T-helper 2 cell treated with Interferon-gamma antibody and Interleukin-4, amounts not matched to agents 100 ng/mL and 5 ng/mL, for 36 hours (primary cell): Measurements from ENCODE around the gene FRK. TPM values are rescaled to one million over a fixed set of nuclear protein-coding genes. Genes with fewer than 3 reads are reported as not detected.
"Not testable (repeated sequence)": the region's sequence is repeated elsewhere in the genome, so short reads cannot be mapped to it uniquely, and the experiment has no call there.

ENCODE experiments used
- intact Hi-C: fragments of 100-400 bp; cut with micrococcal nuclease; formaldehyde crosslinking; loops from one replicate; pipeline ENCODE4 v1.15.1; 2023
- total RNA-seq: library from RNA; stranded (reverse); gene quantifications from 2 replicates; pipeline ENCODE4 v1.2.3, GENCODE V29; 2022

FRK gene
- total RNA-seq, 1 donor from 2014 or later, result 0.14 TPM

DNA sequence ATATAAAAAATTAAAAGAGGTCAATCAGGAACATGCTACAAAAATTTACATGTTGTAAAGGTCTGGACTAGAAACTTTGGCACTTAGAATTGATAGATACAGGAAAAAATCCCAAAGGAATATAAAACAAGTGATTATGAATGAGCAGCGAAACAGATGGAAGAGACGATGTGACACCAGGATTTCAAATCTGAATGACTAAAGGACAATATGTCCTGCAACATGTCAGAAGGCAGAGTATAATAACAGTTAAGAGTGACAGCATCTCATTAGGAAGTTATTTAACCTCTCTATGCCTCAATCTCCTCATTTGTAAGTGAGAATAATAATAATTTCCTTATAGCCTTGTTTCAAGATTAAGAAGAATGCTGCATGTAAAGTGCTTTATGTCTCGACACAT is 50.3 kb downstream of the FRK start:
- intact Hi-C loops, result loop anchor here (1.0 kb wide), 1 partner anchor 87 kb away; no protein-coding TSS in a partner anchor

DNA sequence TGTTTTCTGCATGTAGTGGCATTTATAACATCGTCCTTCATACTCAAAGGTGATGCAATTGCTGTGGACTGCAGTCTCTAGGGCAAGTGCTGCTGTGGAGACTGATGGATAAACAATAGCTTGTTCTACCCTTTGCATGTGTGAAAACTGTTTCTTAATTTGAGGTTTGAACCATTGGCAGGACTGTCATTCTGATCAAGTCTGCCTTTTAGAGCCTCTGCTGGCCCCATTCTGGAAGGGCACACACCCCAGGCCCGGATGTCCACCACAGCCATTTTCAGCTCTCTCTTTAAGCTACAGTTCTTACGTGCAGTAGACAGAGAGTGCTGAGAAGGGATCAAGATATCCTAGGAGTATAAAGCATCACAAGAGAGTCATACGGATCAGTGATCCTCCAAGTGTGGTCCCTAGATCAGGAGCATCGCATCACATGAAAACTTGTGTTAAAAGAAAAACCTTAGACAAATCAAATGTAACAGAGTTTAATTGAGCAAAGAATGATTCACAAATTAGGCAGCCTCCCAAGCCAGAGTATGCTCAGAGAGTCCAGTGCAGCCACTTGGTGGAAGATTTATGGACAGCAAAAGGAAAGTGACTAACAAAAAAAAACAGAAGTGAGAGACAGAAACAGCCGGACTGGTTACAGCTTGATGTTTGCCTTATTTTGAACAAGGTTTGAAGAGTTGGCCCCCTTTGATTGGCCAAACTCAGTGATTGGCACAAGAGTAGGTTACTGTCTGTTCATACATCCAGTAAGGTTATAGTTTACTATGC is 52.0 kb downstream of the FRK start:
- intact Hi-C loops, result no loop called here

DNA sequence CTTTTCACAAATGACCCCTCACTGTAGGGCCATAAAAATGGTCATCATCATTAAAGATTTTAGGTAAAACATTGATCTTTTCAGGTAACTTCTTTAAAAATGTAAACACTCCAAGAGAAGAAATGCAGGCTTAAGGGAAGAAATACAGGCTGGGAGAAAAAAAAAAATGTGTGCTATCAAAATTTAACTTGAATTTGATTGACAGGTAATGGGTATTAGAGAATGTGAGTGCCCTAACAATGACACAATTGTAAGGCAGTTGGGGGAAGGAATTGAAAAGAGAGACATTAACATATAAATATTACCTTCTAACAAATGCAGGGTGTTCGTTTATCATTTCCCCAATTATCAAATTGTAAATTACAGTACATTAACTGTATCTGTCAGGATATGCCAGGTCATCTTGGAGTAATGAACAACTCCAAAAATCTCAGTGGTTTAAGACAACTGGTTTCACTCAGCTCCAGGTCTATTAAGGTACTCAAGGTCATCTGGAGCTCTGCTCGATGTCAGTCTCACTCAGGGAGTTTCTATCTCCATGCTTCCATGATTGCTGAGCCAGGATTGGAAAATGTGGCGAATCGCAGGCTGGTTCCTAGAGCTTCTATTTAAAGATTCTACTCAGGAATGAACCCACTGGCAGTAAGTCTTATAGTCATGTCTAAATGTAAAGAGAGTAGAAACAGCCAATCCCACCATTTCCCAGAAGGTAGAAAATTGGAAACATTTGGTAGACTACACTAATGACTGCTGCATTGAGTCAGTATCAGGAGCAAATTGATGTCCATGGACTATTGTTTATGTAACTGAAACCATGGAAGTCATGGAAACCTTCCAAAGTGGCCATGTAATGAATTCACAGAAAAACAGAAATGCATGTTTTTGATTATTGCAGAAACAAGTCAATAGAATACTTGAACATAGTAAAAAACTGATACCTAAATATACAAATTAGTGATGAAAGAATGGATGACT is 55.6 kb downstream of the FRK start:
- intact Hi-C loops, result no loop called here

DNA sequence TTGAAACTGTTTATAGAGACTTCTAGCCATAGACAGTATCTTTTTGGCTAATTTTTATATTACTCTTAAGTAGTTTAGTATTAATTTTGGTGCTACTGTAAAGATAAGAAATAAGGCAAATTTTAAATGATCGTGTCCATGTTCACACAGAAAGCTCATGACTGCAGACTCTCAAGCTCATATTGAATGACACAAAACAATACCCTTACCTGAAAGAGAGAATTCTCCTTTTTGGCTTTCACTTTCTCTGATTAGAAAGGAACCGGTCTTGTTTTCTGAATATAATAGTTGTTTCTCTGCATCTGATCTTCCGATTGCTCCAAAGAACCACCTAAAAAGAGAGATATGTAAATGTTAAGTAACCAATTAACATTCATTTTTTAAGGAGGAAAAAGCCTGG is 57.0 kb downstream of the FRK start:
- intact Hi-C loops, result no loop called here

DNA sequence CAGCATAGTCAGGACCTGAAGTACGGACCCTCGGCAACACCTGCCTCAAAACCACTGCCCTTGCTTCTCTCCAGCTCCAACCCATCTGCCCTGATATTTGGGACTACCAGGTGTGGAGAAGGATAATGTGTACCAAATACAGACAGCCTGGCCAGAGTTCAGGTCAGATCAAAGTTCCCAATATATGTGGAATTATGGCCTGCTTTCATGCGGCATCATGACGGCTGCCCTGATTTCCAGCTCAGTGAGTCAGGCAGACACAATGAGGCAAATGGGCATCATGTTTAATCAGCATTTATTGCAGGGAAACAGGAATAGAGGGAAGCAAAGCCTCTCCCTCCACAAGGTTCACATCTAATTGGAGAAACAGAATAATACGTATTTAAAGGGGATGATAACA is 57.9 kb downstream of the FRK start:
- intact Hi-C loops, result no loop called here

DNA sequence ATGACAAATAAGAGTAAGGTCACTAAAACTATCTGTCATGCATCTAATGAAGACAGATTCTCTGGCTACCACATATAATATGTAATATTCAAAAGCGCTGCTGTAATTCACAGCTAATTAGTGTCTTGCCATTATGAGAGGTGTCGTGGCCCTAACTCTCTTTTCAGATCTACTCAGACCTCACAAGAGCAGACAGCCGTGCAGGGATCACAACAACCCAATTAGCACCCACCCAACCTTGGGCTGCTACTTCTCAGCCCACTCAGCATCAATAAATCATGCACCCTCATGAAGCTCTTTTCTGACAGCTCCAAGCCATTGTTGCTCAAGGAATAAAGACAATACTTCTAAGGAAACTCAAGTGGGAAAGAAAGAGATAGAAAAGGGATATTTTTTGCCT is 61.5 kb downstream of the FRK start:
- intact Hi-C loops, result no loop called here

DNA sequence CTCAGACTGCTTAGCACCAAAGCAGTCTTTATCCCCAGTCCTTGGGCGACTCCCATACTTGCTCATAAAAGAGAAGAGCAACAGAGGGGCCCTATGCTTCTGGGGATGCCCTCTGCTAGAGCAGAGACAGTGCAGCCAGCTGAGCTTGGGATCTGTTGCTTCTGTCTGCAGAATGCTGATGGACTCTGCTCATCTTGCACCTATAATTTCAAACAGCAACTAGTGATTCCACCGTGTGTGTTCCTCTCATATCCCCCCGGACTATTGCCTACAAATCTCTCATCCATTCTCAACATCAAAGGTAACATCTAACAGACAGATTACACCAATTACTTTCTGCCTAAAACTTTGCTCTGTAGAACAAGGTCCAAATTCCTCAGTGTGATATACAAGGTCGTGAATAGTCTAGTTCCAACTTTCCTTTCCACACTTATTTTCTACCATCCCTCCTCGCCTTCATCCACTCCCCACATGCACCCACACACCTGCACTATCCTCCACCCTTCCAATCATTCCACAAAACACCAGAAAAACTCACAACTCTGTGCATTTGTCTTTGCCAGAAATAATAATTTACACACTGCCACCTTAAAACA is 62.6 kb downstream of the FRK start:
- intact Hi-C loops, result no loop called here

DNA sequence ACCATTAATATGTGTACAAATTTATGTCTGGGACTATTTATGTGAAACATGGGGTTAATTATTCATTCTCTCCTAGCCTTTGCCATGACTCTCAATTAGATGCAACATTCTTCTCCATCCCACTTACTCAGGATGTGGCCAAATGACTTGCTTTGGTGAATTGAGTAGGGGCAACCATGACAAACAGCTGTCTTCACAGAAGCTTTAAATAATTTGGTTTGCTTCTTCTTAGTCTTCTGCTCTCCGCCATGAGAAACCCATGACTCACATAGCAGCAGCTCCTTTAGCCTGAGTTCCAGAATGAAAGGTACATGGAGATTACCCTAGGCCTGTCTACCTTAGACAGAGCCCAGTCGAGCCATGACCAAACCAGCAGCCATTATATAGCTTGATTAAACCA is 74.7 kb downstream of the FRK start:
- intact Hi-C loops, result no loop called here

DNA sequence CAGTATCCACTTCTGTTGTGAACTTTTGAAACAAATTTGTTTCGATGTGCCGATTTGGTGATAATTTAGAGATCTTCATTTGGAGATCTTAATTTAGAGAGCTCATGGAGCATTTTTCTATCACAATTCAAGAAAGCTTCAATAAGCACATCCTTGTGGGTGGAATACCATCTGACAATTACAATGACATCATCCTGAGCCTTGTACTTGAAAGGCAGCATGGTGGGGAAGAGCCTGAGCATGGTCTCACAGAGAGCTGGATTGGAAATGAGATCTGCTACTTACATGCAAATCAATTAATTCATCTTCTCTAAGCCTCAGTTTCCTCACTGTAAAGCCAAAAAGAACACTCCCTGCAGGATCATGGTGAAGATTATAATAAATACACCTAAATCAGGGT is 75.9 kb downstream of the FRK start:
- intact Hi-C loops, result no loop called here

DNA sequence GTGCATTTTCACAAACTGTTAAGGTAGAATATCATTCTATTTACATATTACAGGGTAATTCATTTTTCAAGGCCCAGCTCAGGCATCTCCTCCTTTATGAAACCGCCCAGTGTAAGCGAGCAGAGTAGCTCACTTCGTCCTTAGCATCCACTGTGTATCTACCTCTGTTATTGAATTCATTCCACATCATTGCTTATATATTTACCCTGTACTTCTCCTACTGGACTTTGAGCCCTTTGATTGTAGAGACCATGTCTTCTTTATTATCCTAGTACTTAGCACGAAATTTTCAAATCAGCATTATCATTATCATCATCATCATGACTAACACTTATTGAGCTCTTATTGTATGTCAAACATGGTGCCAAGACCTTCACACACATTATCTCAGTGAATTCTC is 76.7 kb downstream of the FRK start:
- intact Hi-C loops, result no loop called here

DNA sequence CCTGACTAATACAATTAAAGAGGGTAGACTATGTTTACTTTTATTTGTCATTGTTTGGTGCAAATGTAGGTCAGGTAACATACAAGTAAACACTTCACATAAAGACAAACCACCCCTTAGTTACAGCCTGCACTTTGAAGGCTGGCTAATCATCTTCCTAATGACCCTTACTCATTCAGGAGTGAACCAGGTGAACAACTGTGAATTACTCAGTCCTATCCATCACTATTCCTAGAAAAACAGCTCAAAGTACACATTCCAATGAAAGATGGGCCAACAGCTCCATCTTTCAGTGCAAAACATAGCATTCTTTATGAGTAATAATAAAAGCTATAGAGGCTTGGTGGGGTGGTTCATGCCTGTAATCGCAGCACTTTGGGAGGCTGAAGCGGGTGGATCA is 78.2 kb downstream of the FRK start:
- intact Hi-C loops, result no loop called here

DNA sequence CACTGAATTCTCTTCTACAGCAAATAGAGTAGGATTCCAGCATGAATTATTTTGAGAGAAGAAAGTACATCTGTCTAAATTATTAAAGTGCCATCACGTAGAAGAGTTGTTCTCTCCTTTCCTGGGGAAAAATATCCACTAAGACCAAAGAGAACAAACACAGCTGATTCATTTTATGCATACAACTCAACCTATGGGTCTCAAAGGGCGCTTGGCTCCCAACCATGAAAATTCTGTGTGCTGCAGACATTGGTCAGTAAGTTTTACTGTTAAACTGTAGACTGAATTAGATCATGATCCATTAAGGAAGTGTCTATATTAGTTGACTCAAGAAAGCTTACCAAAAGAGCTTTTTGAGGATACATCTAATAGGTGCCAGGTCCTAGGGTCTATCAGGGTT is 83.5 kb downstream of the FRK start:
- intact Hi-C loops, result no loop called here

DNA sequence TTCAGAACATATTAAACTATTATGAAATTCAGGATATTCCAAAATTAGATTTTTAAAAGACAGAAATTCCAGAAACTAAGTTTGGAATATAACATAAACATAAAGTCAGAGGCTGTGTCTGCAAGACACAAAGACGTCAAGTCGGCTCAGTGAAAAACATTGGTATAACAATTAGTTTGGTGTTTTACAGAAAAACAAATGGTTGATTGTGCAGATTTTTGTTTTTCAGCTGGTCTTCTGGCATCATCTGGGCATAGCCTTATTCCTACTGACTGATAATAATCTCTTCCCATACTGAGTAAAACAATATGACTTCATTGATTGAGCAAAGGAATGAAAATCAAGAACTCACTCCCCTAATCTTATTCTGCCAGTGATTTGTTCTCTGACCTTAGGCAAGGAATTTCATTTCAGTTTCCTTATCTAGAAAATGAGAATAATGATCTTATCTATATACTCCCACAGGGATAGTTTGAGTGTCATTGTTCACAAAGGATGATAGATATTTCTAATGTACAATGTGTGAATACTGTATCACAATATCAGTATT is 84.3 kb downstream of the FRK start:
- intact Hi-C loops, result no loop called here

DNA sequence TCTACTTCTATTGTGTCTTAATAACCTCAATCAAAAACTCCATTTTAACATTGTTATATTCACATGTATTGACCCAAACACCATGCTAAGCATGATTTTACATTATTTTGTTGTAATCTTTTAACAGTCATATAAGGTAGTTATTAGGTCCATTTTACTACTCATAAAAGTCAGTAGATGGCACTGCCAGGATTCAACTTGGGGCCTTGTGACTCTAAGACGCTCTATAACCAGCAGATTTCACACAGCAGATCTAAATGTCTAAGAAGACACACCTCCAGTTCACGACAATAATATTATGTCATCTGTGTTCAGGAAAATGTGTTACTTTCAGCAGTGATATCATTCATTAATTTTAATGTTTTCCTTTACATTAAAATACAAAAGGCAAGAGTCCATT is 88.0 kb downstream of the FRK start:
- intact Hi-C loops, result no loop called here

DNA sequence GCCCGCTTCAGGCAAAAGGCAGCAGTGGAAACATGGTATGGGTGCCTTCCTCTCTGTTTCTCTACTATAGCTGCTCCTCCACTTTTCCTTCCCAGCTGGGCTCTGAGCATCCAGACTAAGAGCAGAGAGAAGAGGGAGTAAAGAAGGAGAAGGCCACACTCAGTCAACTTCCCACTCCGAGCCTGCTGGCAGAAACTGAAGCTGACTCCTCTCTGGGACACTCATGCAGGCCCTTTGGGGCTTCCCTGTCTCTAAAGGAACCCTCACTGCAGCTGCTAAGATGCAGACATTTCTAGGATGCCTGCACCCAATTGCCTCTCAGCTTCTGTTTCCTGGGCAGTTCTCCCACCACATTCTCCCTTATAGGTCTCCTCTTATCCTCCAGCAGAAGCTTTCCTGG is 88.9 kb downstream of the FRK start:
- intact Hi-C loops, result no loop called here

DNA sequence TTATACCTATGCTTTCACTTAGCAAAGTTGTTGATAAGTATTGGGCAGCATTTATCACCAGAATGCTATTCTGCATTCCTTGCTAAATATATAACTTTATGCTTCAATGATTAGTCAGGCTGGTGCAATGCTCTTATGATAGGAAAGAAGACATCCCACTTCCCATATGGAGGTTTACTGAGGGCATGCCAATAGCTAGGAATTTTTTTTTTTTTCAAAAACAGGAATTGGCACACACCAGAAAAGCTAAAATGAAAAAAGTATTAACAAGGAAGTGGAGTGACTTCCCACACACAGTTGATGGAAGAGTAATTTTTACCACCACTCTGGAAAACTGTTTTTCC is 90.8 kb downstream of the FRK start:
- intact Hi-C loops, result no loop called here

DNA sequence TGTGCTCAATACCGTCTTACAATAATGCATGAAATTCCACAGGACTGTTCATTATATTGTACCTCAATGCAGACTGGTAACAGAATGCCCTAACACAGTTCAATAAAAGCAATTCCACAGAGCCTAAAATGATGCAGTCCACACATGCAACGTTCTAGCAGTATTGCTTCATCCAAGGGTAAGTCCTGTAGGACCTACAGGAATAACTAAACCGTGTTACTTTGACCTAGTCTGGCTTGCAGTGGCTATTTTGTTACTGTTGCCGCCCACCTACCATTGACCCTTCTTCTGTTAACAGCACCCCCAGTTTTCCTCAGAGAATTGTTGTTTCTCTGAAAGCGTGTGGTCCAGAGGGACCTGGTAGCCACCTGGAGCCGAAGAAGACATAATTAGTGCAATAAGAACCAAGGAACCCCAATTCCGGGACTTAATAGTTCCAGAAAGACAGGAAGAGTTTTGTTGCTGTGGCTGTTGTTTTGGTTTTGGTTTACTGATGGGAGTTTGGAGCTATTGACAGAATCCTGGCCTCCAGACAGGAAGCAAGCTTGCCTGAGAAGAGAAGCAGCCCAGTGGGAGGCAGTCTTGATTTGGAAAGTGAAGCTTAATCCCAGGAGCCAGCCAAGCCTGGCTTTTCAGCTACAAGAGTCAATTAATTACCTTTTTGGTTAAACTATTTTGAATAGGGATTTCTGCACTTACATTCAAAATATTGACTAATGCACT is 91.3 kb downstream of the FRK start:
- intact Hi-C loops, result no loop called here

DNA sequence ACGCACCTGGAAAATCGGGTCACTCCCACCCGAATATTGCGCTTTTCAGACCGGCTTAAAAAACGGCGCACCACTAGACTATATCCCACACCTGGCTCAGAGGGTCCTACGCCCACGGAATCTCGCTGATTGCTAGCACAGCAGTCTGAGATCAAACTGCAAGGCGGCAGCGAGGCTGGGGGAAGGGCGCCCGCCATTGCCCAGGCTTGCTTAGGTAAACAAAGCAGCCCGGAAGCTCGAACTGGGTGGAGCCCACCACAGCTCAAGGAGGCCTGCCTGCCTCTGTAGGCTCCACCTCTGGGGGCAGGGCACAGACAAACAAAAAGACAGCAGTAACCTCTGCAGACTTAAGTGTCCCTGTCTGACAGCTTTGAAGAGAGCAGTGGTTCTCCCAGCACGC is 100.4 kb downstream of the FRK start:
- intact Hi-C loops, result not testable (repeated sequence)

DNA sequence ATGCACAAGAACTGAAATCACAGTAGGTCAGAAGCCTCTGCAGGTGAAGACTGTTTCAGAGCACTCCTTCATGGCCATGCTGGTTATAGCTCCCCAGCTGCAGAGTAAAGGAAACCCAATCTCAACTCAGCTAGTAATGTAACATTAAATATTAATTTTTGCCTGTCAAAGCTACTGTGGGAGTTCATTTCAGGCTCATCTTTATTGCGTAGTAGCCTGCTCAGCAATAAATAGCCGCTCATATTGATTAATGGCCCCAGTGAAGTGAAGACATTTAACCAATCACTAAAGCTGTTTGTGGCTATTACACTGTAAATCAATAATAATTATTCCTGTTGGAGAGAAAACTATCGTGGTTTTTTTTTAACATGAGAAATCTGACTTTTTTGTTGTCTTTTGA is 101.7 kb downstream of the FRK start:
- intact Hi-C loops, result no loop called here

DNA sequence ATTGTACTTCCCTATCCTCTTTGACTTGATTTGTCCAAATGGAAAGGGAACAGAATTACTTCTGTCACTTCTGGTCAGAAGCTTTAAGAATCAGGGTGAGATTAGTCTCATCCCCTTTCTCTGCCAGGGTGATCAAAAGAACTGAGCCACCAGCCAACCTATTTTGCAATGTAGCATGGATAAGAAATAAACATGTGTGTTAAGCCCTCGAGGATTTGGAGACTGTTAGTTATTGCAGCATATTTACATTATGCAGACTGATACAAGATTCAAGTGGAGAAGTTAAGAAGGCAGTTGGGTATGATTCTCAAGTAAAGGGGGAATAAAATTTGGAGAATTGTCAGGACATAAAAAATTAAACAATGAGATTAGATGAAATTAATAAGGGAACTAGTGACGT is 106.0 kb downstream of the FRK start:
- intact Hi-C loops, result no loop called here

DNA sequence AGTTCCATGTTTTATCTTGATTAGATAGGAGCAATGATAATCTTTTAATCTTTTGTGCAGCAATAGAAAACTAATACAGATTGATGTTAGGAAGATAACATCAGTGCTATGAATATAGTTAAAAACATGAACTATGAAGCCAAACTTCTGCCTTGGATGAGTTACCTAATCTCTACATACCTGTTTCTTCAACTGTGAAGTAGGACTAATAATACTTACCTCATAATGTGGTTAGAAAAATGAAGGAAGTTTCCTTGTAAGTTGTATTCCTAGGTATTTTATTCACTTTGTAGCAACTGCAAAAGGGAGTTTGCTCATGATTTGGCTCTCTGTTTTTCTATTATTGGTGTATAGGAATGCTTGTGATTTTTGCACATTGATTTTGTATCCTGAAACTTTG is 111.9 kb downstream of the FRK start:
- intact Hi-C loops, result no loop called here
